HG03196 (cell line): ENCODE data around the gene CPN1.
"Not testable (repeated sequence)": the region's sequence is repeated elsewhere in the genome, so short reads cannot be mapped to it uniquely, and the experiment has no call there.

Experiments used
- ATAC-seq: cut with Tn5 transposase; IDR thresholded peaks from one replicate; pipeline ENCODE4 v1.9.1; 2021; ENCODE audit not compliant: unreplicated experiment

The CPN1 gene

GRCh38 chr10:100024748-100025147, 56.9 kb downstream of the CPN1 start:
- no peak for ATAC-seq

- ATAC-seq = no peak
These were observed 59.3 kb downstream of the CPN1 start for GRCh38 chr10:100022403-100022802.

GRCh38 chr10:100021322-100021721, 60.3 kb downstream of the CPN1 start:
- no peak for ATAC-seq

GRCh38 chr10:100020886-100021253, 60.8 kb downstream of the CPN1 start:
- ATAC-seq = no peak

GRCh38 chr10:100020142-100020885, 61.4 kb downstream of the CPN1 start:
- ATAC-seq = peak; percentile 76

GRCh38 chr10:100019787-100020141, 61.9 kb downstream of the CPN1 start:
- ATAC-seq = no peak

GRCh38 chr10:100014071-100014762, 67.5 kb downstream of the CPN1 start:
- ATAC-seq = peak; percentile 67

GRCh38 chr10:100013621-100014020, 68.0 kb downstream of the CPN1 start:
- ATAC-seq = no peak

GRCh38 chr10:100011906-100012305, 69.8 kb downstream of the CPN1 start:
- ATAC-seq = not testable (repeated sequence)

- peak; percentile 61 for ATAC-seq
These were observed 71.6 kb downstream of the CPN1 start, which contains the start of gene DNMBP for GRCh38 chr10:100009793-100010676. Gene DNMBP, minus strand, starts transcription at chr10:100009947. Its CDS starts 37,823 bp downstream, at chr10:99972124.

- ATAC-seq = peak; percentile 46
These were observed 72.3 kb downstream of the CPN1 start for GRCh38 chr10:100009283-100009792.

GRCh38 chr10:100008708-100009282, 72.9 kb downstream of the CPN1 start:
- ATAC-seq = no peak

GRCh38 chr10:100008142-100008522, 73.5 kb downstream of the CPN1 start:
- no peak for ATAC-seq

- no peak for ATAC-seq
These were observed 74.2 kb downstream of the CPN1 start for GRCh38 chr10:100007231-100008141.

GRCh38 chr10:100006243-100006886, 75.3 kb downstream of the CPN1 start:
- ATAC-seq = no peak

GRCh38 chr10:100004805-100005510, 76.7 kb downstream of the CPN1 start:
- no peak for ATAC-seq

- no peak for ATAC-seq
These were observed 81.5 kb downstream of the CPN1 start for GRCh38 chr10:100000109-100000644.

GRCh38 chr10:99999319-100000108, 82.2 kb downstream of the CPN1 start:
- ATAC-seq = no peak
